Thyroid gland (tissue), 4 donors: ENCODE results near the gene EHMT1. TPM values are rescaled to one million over a fixed set of nuclear protein-coding genes. Genes with fewer than 3 reads are reported as not detected.

Source experiments
- DNase-seq, 2 donors: peaks; one replicate each; pipeline ENCODE4 v3.0.0-alpha.2; 2019
- H3K27ac ChIP-seq, 3 donors: fragments of 200-600 bp; sonication (generic); 1 replicate in 2 of 3; 2 replicates in 1 of 3; pipeline ENCODE4 v1.5.1; 2016 to 2019; ENCODE audit warnings: mild to moderate bottlenecking in 1 of 3, moderate library complexity in 1 of 3
- H3K27me3 ChIP-seq: fragments of 200-600 bp; sonication (generic); one replicate; pipeline ENCODE4 v1.5.1; 2019
- H3K36me3 ChIP-seq, 2 donors: fragments of 200-600 bp; sonication (generic); one replicate each; pipeline ENCODE4 v1.5.1; 2016 to 2019
- H3K4me1 ChIP-seq, 2 donors: fragments of 200-600 bp; sonication (generic); one replicate each; pipeline ENCODE4 v1.5.1; 2017 to 2019
- H3K4me3 ChIP-seq, 3 donors: fragments of 200-600 bp; sonication (generic); replicated peaks in 1 of 3; 1 replicate in 2 of 3; 2 replicates in 1 of 3; pipeline ENCODE4 v1.5.1; 2016; ENCODE audit warnings: mild to moderate bottlenecking in 1 of 3
- H3K9me3 ChIP-seq: fragments of 200-600 bp; sonication (generic); one replicate; pipeline ENCODE4 v1.5.1; 2017
- CTCF ChIP-seq, 6 experiments: fragments of 200-600 bp in 3 of 6; fragments of 450-650 bp in 3 of 6; sonication (generic) in 3 of 6; IDR thresholded peaks; one replicate each; pipeline ENCODE4 v1.5.1; 2016 to 2019; ENCODE audit warnings: antibody characterized with exemption in 6 of 6, mild to moderate bottlenecking in 2 of 6, inconsistent platforms in 1 of 6, moderate library complexity in 1 of 6
- POLR2A ChIP-seq, 2 donors: fragments of 450-650 bp; IDR thresholded peaks; one replicate each; pipeline ENCODE4 v1.6.1; 2017; ENCODE audit warnings: antibody characterized with exemption in 2 of 2, mild to moderate bottlenecking in 2 of 2, moderate library complexity in 1 of 2
- WGBS, 2 donors: methylation state at CpG; one replicate each; pipeline ENCODE4 v1.1.5; 2017; 5-methylcytosine and 5-hydroxymethylcytosine counted together
- intact Hi-C: fragments of 100-400 bp; cut with DNase I; formaldehyde crosslinking; loops from one replicate; pipeline ENCODE4 v1.15.1; 2023
- total RNA-seq, 4 donors: library from RNA; depleted of rRNA; stranded (reverse); fragments of >200 nt; gene quantifications; one replicate each; pipeline ENCODE4 v1.2.3, GENCODE V29; 2016

EHMT1 gene
- total RNA-seq, 4 donors from 2014 or later = 56.8 to 99.5 (median 94.4) TPM

GRCh38 chr9:137672907-137673791, 54.3 kb downstream of the EHMT1 start:
- 46 to 50% methylated on average over 10 to 13 of the region's 13 CpGs for WGBS, 2 donors
- TF ChIP-seq CTCF (IDR thresholded peaks at IDR 0.05) (peak; percentile 74 to 85 (median 79)), POLR2A (IDR thresholded peaks at IDR 0.05) (no peak)
- H3K27ac ChIP-seq = peak overlapping the region in 1 of 3 donors; percentile 45

DNA sequence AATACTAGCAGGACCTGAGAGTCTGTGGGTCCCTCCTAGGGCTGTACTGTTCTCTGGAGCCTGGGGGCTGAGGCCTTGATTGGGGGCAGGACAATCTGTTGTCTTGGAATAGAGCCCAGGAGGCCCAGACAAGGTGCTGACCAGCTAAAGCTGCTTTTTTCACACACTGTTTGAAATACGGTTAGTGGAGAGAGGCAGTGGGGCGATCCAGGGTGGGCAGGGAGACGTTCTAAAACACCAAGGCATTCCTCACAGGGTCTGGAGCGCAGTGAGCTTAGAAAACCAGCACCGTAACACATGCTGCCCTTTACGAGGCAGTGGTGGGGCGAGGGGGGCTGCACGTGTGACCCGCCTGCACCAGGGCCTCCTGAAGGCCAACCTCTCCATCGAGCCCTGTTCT, 55.1 kb downstream of the EHMT1 start:
- Histone ChIP-seq H3K27ac (peak overlapping the region in 1 of 3 donors; percentile 45), H3K4me1 (peaks cover 31 to 34% of the 10 kb centered on the region in 2 donors), H3K36me3 (no peaks in the 10 kb centered on the region), H3K27me3 (no peaks in the 10 kb centered on the region), H3K4me3 (no peak overlapping the region), H3K9me3 (no peaks in the 10 kb centered on the region)
- intact Hi-C loops = loop anchor here (10.0 kb wide), 1 partner anchor 91 kb away; no protein-coding TSS in a partner anchor
- 56 to 59% methylated on average over 10 of the region's 10 CpGs for WGBS, 2 donors
- TF ChIP-seq POLR2A (IDR thresholded peaks at IDR 0.05) = no peak
- TF ChIP-seq CTCF (IDR thresholded peaks at IDR 0.05) = no peak
- peak; percentile 34 to 50 for DNase-seq

More at GRCh38 chr9:137672907-137673791, 54.3 kb downstream of the EHMT1 start:
- Histone ChIP-seq H3K4me3 (no peak overlapping the region), H3K27me3 (no peaks in the 10 kb centered on the region), H3K4me1 (peaks cover 31 to 34% of the 10 kb centered on the region in 2 donors), H3K36me3 (no peaks in the 10 kb centered on the region), H3K9me3 (no peaks in the 10 kb centered on the region)
- DNase-seq = peak; percentile 50 to 52
- intact Hi-C loops = loop anchor here (10.0 kb wide), 1 partner anchor 92 kb away; no protein-coding TSS in a partner anchor

GRCh38 chr9:137674307-137674975, 55.6 kb downstream of the EHMT1 start:
- peak overlapping the region in 1 of 3 donors; percentile 45 for H3K27ac ChIP-seq
- H3K27me3 ChIP-seq = no peaks in the 10 kb centered on the region
- no peak overlapping the region for H3K4me3 ChIP-seq
- intact Hi-C loops = loop anchor here (10.0 kb wide), 1 partner anchor 90 kb away; no protein-coding TSS in a partner anchor
- DNase-seq = no peak
- peaks cover 34 to 36% of the 10 kb centered on the region in 2 donors for H3K4me1 ChIP-seq
- H3K36me3 ChIP-seq = no peaks in the 10 kb centered on the region
- WGBS, 2 donors = 78 to 85% methylated on average over 15 of the region's 15 CpGs
- no peaks in the 10 kb centered on the region for H3K9me3 ChIP-seq
- TF ChIP-seq CTCF (IDR thresholded peaks at IDR 0.05) = no peak
- TF ChIP-seq POLR2A (IDR thresholded peaks at IDR 0.05) = no peak

DNA sequence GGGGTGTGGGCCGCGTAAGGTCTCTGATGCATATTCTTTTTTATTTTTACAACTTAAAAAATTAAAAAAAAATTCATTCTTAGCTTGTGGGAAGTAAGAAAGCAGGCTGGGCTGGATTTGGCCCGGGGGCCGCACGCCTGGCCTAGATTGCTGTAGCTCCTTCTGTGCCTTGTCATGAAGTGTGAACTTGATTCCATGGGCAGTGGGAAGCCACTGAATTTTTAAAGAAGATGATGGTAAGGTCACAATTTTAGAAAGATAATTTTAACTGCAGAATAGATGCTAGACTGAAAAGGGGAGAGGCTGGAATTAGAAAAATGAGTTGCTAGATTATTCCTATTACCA, 56.1 kb downstream of the EHMT1 start:
- no peak for DNase-seq
- Histone ChIP-seq H3K27me3 (no peaks in the 10 kb centered on the region), H3K9me3 (no peaks in the 10 kb centered on the region), H3K27ac (no peak overlapping the region), H3K36me3 (no peaks in the 10 kb centered on the region), H3K4me1 (peaks cover 37 to 38% of the 10 kb centered on the region in 2 donors), H3K4me3 (no peak overlapping the region)
- 86 to 92% methylated on average over 5 of the region's 5 CpGs for WGBS, 2 donors
- TF ChIP-seq POLR2A (IDR thresholded peaks at IDR 0.05) (no peak), CTCF (IDR thresholded peaks at IDR 0.05) (no peak)
- intact Hi-C loops = loop anchor here (10.0 kb wide), 1 partner anchor 90 kb away; no protein-coding TSS in a partner anchor
